IPS DF 4.7 (cell line): Measurements from ENCODE around the gene BCL6.

Experiments used
- DNase-seq: peaks from one replicate; pipeline ENCODE4 v3.0.0-alpha.2; 2013; ENCODE audit warnings: low spot score; ENCODE audit errors: extremely low read depth

The BCL6 gene

GRCh38 chr3:187677604-187678003 is 67.7 kb downstream of the BCL6 start:
- DNase-seq = no peak

DNA sequence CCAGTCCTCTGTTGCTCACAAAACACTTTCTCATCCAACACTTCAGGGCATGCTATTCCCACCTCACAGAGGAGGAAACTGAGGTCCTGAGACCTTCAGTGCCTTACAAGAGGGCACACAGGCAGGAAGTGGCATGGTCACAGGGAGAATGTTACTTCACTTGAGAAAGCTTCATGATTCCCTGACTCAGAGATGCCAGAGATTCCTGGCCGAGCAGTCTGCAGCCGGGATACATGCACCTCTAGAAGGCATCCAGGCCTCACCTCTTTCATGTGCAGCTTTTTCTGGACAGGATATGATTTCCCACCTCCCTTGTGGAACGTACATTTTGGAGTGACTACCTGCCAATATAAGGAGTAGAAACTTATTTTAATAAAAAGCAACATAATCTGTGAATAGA is 72.3 kb downstream of the BCL6 start:
- DNase-seq = no peak
